Panc1 (cell line): ENCODE data around the gene USP37. TPM values are rescaled to one million over a fixed set of nuclear protein-coding genes. Genes with fewer than 3 reads are reported as not detected.

ENCODE experiments used
- ATAC-seq: fragments of 200-7000 bp; cut with Tn5 transposase; 2 replicates; pipeline ENCODE4 v1.9.1; 2020; ENCODE audit warnings: mild to moderate bottlenecking, moderate library complexity
- BruUV-seq: library from RNA; stranded (reverse); fragments of 400-500 nt; replicated peaks from 2 replicates; lab custom pipeline; 2021; lab: Mats Ljungman, UMichigan
- CTCF ChIA-PET: fragments of 300-600 bp; sonication (Branson Sonifier 250); formaldehyde crosslinking; loops from one replicate; lab custom pipeline; 2022; ENCODE audit warnings: antibody characterized with exemption; lab: Charles Lee
- POLR2A ChIA-PET: fragments of 300-600 bp; sonication (Branson Sonifier 250); formaldehyde crosslinking; loops from one replicate; lab custom pipeline; 2022; ENCODE audit warnings: antibody characterized with exemption; lab: Charles Lee
- DNase-seq: peaks from one replicate; pipeline ENCODE4 v3.0.0-alpha.2; 2010; ENCODE audit warnings: low read depth, low spot score
- H3K27ac ChIP-seq: 2 replicates; pipeline ENCODE4 v1.5.1; 2011; ENCODE audit warnings: mild to moderate bottlenecking, low read length, inconsistent platforms
- H3K27me3 ChIP-seq: fragments of 200-500 bp; sonication (Bioruptor generic); 2 replicates; pipeline ENCODE4 v1.6.0; 2014; ENCODE audit warnings: low read length, inconsistent platforms; ENCODE audit not compliant: control insufficient read depth, insufficient read depth
- H3K36me3 ChIP-seq: fragments of 200-500 bp; sonication (Bioruptor generic); 2 replicates; pipeline ENCODE4 v1.5.1; 2014; ENCODE audit warnings: inconsistent platforms, mild to moderate bottlenecking, low read length, moderate library complexity; ENCODE audit not compliant: control insufficient read depth, insufficient read depth
- H3K4me1 ChIP-seq: 2 replicates; pipeline ENCODE4 v1.5.1; 2011; ENCODE audit warnings: inconsistent platforms, mild to moderate bottlenecking, low read length, moderate library complexity; ENCODE audit not compliant: control insufficient read depth, insufficient read depth
- H3K4me3 ChIP-seq, 2 experiments: 2 replicates each; pipeline ENCODE4 v1.5.1; 2011 to 2012; ENCODE audit warnings: low read depth in 2 of 2, low read length in 2 of 2, mild to moderate bottlenecking in 2 of 2, inconsistent platforms in 1 of 2, moderate library complexity in 1 of 2
- H3K9me3 ChIP-seq: fragments of 200-500 bp; sonication (Bioruptor generic); 2 replicates; pipeline ENCODE4 v1.5.1; 2014; ENCODE audit warnings: low read depth, mild to moderate bottlenecking, inconsistent platforms, low read length, moderate library complexity; ENCODE audit not compliant: control insufficient read depth, insufficient read depth
- CTCF ChIP-seq: fragments of 450-650 bp; IDR thresholded peaks from 2 replicates; pipeline ENCODE4 v1.5.1; 2017; ENCODE audit warnings: mild to moderate bottlenecking
- POLR2AphosphoS5 ChIP-seq: IDR thresholded peaks from 2 replicates; pipeline ENCODE4 v1.6.1; 2012; ENCODE audit warnings: mild to moderate bottlenecking, low read depth, low read length, moderate library complexity
- REST ChIP-seq, 2 experiments: IDR thresholded peaks; 2 replicates each; pipeline ENCODE4 v1.6.1; 2011 to 2012; ENCODE audit warnings: low read depth in 2 of 2, control low read depth in 1 of 2, low read length in 1 of 2, mild to moderate bottlenecking in 1 of 2, moderate library complexity in 1 of 2; ENCODE audit not compliant: insufficient read depth in 1 of 2
- SIN3A ChIP-seq: IDR thresholded peaks from 2 replicates; pipeline ENCODE4 v1.6.1; 2012; ENCODE audit warnings: low read depth, mild to moderate bottlenecking, low read length, moderate library complexity, borderline replicate concordance; ENCODE audit not compliant: insufficient read depth
- TCF7L2 ChIP-seq: IDR thresholded peaks from 2 replicates; pipeline ENCODE4 v1.6.1; 2011; ENCODE audit warnings: mild to moderate bottlenecking, low read depth, low read length, inconsistent platforms
- in situ Hi-C: cut with HindIII; loops from 2 replicates; pipeline ENCODE4 v1.10.0; 2016; ENCODE audit warnings: low sequenced_read_pairs, low pct_unique_long_range_greater_than_20kb
- intact Hi-C: fragments of 100-400 bp; cut with micrococcal nuclease; formaldehyde crosslinking; loops from one replicate; pipeline ENCODE4 v1.10.0; 2022; ENCODE audit not compliant: unreplicated experiment
- total RNA-seq: library from RNA; stranded (reverse); gene quantifications from one replicate; pipeline ENCODE4 v1.2.1, GENCODE V29; 2021; ENCODE audit not compliant: unreplicated experiment

Gene USP37
- total RNA-seq, 1 experiment from 2014 or later, result 19.2 TPM

GRCh38 chr2:218513676-218514075 is 54.5 kb downstream of the USP37 start:
- Histone ChIP-seq H3K4me3 (no peak overlapping the region), H3K4me1 (no peaks in the 10 kb centered on the region), H3K9me3 (no peaks in the 10 kb centered on the region), H3K36me3 (peaks cover 4% of the 10 kb centered on the region; the same call in 1 of the 2 replicates), H3K27ac (no peak overlapping the region), H3K27me3 (no peaks in the 10 kb centered on the region)
- CTCF ChIA-PET, result no interaction called here
- in situ Hi-C loops (no loop called here), intact Hi-C loops (no loop called here)
- POLR2A ChIA-PET, result interaction anchor here (0.5 kb wide), 1 partner anchor 30 kb away, joined by 5 read pairs; no protein-coding TSS in a partner anchor
- TF ChIP-seq REST (IDR thresholded peaks at IDR 0.05; ENCODE audit: insufficient read depth in 1 of 2, low read depth in 2 of 2, low read length in 1 of 2), result no peak
- TF ChIP-seq TCF7L2, result no peak
- no peak for TF ChIP-seq POLR2AphosphoS5
- no peak for TF ChIP-seq CTCF
- no peak for TF ChIP-seq SIN3A
- DNase-seq, result no peak
- no TSS peak for BruUV-seq
- ATAC-seq, result no peak

- in situ Hi-C loops, result no loop called here
- no peak overlapping the region for H3K27ac ChIP-seq
- no peak overlapping the region for H3K4me3 ChIP-seq
- intact Hi-C loops, result no loop called here
- ATAC-seq, result no peak
- TF ChIP-seq POLR2AphosphoS5 (no peak), CTCF (no peak), SIN3A (no peak), REST (IDR thresholded peaks at IDR 0.05; ENCODE audit: insufficient read depth in 1 of 2, low read depth in 2 of 2, low read length in 1 of 2) (no peak), TCF7L2 (no peak)
- no peaks in the 10 kb centered on the region for H3K9me3 ChIP-seq
- no peaks in the 10 kb centered on the region for H3K27me3 ChIP-seq
- H3K36me3 ChIP-seq, result peaks cover 4% of the 10 kb centered on the region; the same call in 1 of the 2 replicates
- BruUV-seq, result no TSS peak
- CTCF ChIA-PET, result no interaction called here
- H3K4me1 ChIP-seq, result no peaks in the 10 kb centered on the region
- POLR2A ChIA-PET, result no interaction called here
- DNase-seq, result no peak
These were observed 59.9 kb downstream of the USP37 start for GRCh38 chr2:218508299-218508698.
